ENCODE measurements around the gene LAIR1.

- TF ChIP-seq CTCF (IDR thresholded peaks at IDR 0.05), result no peak
- TF ChIP-seq POLR2A (IDR thresholded peaks at IDR 0.05), result no peak
These were observed 24.8 kb upstream of the LAIR1 start for GRCh38 chr19:54389553-54389952.
